ENCODE data around the gene MGAM2.

The MGAM2 gene

DNA sequence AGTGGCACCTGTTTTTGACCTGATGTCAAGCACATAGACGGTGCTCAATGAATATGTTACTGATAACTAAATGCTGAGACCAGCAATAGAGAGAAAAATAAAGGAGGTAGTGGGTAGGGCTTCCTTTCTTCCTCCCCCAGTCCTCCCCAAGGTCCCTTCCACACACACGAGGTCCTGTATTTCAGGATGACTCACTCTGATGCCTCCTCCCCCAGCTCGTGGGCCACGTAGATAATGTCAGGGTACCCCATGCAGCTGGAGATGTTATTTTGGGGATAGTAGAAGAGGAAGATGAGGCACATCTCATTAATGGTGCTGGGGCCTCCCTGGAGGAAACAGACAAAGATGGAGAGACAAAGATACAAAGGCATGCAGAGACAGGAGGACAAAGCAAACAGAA, 129.0 kb downstream of the MGAM2 start:
- Histone ChIP-seq H3K9ac (ENCODE audit: low read length) (no peak overlapping the region), H3K27ac (ENCODE audit: low read depth, low read length) (no peak overlapping the region), H3K36me3 (ENCODE audit: insufficient read depth, low read length) (no peaks in the 10 kb centered on the region), H3K27me3 (ENCODE audit: control insufficient read depth in 1 of 2, insufficient read depth in 2 of 2, low read length in 2 of 2) (no peaks in the 10 kb centered on the region), H3K9me3 (ENCODE audit: low read length) (no peaks in the 10 kb centered on the region), H3K4me3 (ENCODE audit: low read depth in 1 of 2, low read length in 2 of 2) (no peak overlapping the region), H3K4me1 (ENCODE audit: insufficient read depth, low read length) (no peaks in the 10 kb centered on the region)

DNA sequence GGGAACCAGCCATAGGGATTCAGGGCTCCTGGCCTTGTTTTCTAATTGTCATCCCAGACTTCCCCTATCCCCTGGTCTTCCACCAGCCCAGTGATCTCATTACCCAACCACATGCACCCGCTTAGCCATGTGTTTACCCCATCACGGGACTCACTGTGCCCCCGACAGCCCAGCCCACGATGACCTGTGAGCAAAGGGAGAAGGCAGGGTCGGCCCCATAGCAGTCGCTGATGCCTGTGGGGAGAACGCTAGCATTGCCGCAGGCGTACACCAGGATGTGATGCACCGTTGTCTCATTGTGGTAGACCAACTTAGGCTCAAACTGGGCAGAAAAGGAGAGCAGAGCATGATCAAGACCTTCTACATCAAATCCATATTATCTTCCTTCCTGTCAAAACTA, 132.3 kb downstream of the MGAM2 start:
- no peak overlapping the region for H3K4me3 ChIP-seq (ENCODE audit: low read depth in 1 of 2, low read length in 2 of 2)
- no peak overlapping the region for H3K27ac ChIP-seq (ENCODE audit: low read depth, low read length)
- H3K27me3 ChIP-seq (ENCODE audit: control insufficient read depth in 1 of 2, insufficient read depth in 2 of 2, low read length in 2 of 2): no peaks in the 10 kb centered on the region
- no peaks in the 10 kb centered on the region for H3K36me3 ChIP-seq (ENCODE audit: insufficient read depth, low read length)
- H3K9me3 ChIP-seq (ENCODE audit: low read length): no peaks in the 10 kb centered on the region
- no peaks in the 10 kb centered on the region for H3K4me1 ChIP-seq (ENCODE audit: insufficient read depth, low read length)
- no peak overlapping the region for H3K9ac ChIP-seq (ENCODE audit: low read length)

DNA sequence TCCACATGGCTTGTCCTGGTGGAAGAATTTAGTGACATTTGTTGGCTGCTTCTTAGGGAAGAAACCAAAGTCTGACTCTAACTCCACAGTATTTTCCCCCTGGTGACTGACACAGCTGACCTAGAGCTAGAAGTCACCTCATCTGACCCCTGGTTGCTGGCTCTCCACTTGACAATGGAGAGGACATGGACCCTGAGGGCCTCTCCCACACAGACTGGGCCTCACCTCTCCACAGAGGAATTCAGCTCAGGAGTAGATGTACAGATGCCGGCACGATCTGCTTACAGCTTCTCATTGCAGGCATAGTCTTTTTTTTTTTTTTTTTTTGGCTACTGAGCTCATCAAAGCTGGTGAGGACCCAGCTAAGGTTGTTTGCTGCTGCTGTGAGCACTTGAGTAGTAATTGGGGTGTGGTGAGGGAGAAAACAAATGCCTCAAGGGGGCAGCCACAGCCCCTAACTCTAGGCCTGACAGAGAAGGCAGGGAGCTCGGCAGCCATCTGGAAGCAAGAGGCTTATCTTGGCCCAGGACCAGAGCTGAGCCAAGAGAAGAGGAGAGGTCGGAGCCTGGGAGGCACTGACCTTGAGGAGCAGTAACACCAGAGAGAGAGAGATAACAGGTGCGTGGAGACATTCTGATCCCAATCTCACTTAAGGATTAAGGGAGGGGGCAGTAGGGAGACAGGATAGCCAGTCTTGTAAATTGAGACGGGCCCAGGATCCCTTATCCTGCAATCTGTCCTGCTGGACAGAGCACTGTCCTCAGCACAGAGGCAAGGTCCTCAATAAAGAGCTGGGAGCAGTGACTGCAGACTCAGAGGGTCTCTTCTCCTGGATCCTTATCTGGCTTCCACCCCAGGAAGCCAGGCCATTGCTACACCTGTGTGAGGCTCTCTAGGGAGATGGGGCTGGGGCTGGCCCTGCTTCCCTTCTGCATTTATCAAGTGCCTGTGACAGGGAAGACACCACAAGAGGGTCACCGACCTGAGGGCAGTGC, 136.9 kb downstream of the MGAM2 start:
- Histone ChIP-seq H3K27ac (ENCODE audit: low read depth, low read length) (no peak overlapping the region), H3K4me1 (ENCODE audit: insufficient read depth, low read length) (no peaks in the 10 kb centered on the region), H3K9ac (ENCODE audit: low read length) (no peak overlapping the region), H3K27me3 (ENCODE audit: control insufficient read depth in 1 of 2, insufficient read depth in 2 of 2, low read length in 2 of 2) (no peaks in the 10 kb centered on the region), H3K9me3 (ENCODE audit: low read length) (no peaks in the 10 kb centered on the region), H3K36me3 (ENCODE audit: insufficient read depth, low read length) (no peaks in the 10 kb centered on the region), H3K4me3 (ENCODE audit: low read depth in 1 of 2, low read length in 2 of 2) (no peak overlapping the region)

- no peaks in the 10 kb centered on the region for H3K4me1 ChIP-seq (ENCODE audit: insufficient read depth, low read length)
- H3K9ac ChIP-seq (ENCODE audit: low read length): no peak overlapping the region
- no peaks in the 10 kb centered on the region for H3K36me3 ChIP-seq (ENCODE audit: insufficient read depth, low read length)
- no peaks in the 10 kb centered on the region for H3K27me3 ChIP-seq (ENCODE audit: control insufficient read depth in 1 of 2, insufficient read depth in 2 of 2, low read length in 2 of 2)
- no peaks in the 10 kb centered on the region for H3K9me3 ChIP-seq (ENCODE audit: low read length)
- H3K27ac ChIP-seq (ENCODE audit: low read depth, low read length): no peak overlapping the region
- no peak overlapping the region for H3K4me3 ChIP-seq (ENCODE audit: low read depth in 1 of 2, low read length in 2 of 2)
These were observed 138.4 kb downstream of the MGAM2 start for GRCh38 chr7:142249918-142250317.

GRCh38 chr7:142250705-142251104, 139.2 kb downstream of the MGAM2 start:
- Histone ChIP-seq H3K27me3 (ENCODE audit: control insufficient read depth in 1 of 2, insufficient read depth in 2 of 2, low read length in 2 of 2) (no peaks in the 10 kb centered on the region), H3K36me3 (ENCODE audit: insufficient read depth, low read length) (no peaks in the 10 kb centered on the region), H3K4me3 (ENCODE audit: low read depth in 1 of 2, low read length in 2 of 2) (no peak overlapping the region), H3K27ac (ENCODE audit: low read depth, low read length) (no peak overlapping the region), H3K9me3 (ENCODE audit: low read length) (no peaks in the 10 kb centered on the region), H3K4me1 (ENCODE audit: insufficient read depth, low read length) (no peaks in the 10 kb centered on the region), H3K9ac (ENCODE audit: low read length) (no peak overlapping the region)

GRCh38 chr7:142257958-142258357, 146.4 kb downstream of the MGAM2 start, which contains the start of gene PRSS58:
Gene PRSS58 (minus strand): TSS chr7:142258058. CDS start chr7:142257707, 351 bp downstream.
- no peak within 1 kb of the TSS for H3K27ac ChIP-seq (ENCODE audit: low read depth, low read length)

GRCh38 chr7:142263598-142264380, 152.3 kb downstream of the MGAM2 start:
- no peaks in the 10 kb centered on the region for H3K9me3 ChIP-seq (ENCODE audit: low read length)
- no peaks in the 10 kb centered on the region for H3K27me3 ChIP-seq (ENCODE audit: control insufficient read depth in 1 of 2, insufficient read depth in 2 of 2, low read length in 2 of 2)
- H3K4me3 ChIP-seq (ENCODE audit: low read depth in 1 of 2, low read length in 2 of 2): no peak overlapping the region
- H3K27ac ChIP-seq (ENCODE audit: low read depth, low read length): no peak overlapping the region
- no peak overlapping the region for H3K9ac ChIP-seq (ENCODE audit: low read length)
- H3K4me1 ChIP-seq (ENCODE audit: insufficient read depth, low read length): no peaks in the 10 kb centered on the region
- H3K36me3 ChIP-seq (ENCODE audit: insufficient read depth, low read length): no peaks in the 10 kb centered on the region

More at GRCh38 chr7:142257958-142258357, 146.4 kb downstream of the MGAM2 start, which contains the start of gene PRSS58:
- no peaks in the 10 kb centered on the region for H3K36me3 ChIP-seq (ENCODE audit: insufficient read depth, low read length)
- H3K9ac ChIP-seq (ENCODE audit: low read length): no peak within 1 kb of the TSS
- no peaks in the 10 kb centered on the region for H3K27me3 ChIP-seq (ENCODE audit: control insufficient read depth in 1 of 2, insufficient read depth in 2 of 2, low read length in 2 of 2)
- H3K4me1 ChIP-seq (ENCODE audit: insufficient read depth, low read length): no peaks in the 10 kb centered on the region
- no peaks in the 10 kb centered on the region for H3K9me3 ChIP-seq (ENCODE audit: low read length)
- H3K4me3 ChIP-seq (ENCODE audit: low read depth in 1 of 2, low read length in 2 of 2): no peak within 1 kb of the TSS
